NCI-H187 treated with DMSO at 0.1 percent for 48 hours (cell line): ENCODE measurements around the gene FAM131A.

Source experiments
- DNase-seq: peaks from one replicate; lab custom pipeline; 2025; lab: John Stamatoyannopoulos, UW

The FAM131A gene

DNA sequence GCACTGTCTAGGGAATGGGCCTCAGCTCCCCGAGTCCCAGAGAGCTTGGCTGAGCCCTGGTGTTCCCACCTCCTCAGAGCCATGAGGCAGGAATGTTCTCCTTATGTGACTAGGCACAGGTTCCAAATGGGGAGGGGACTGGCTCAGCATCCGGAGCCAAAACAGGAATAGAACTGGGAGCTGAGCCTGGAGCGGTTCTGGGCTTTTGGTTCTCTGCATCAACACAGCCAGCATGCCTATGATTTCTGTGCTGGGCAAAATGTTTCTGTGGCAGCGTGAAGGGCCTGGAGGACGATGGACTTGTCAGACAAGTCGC is at the start of gene FAM131A:
Gene FAM131A, plus strand, starts transcription at position 202 of the 316 bp plus-strand sequence. Its CDS starts 31 bp downstream, at position 233.
- DNase-seq, result no peak

GRCh38 chr3:184289426-184289938 is 47.9 kb upstream of the FAM131A start:
- no peak for DNase-seq

DNA sequence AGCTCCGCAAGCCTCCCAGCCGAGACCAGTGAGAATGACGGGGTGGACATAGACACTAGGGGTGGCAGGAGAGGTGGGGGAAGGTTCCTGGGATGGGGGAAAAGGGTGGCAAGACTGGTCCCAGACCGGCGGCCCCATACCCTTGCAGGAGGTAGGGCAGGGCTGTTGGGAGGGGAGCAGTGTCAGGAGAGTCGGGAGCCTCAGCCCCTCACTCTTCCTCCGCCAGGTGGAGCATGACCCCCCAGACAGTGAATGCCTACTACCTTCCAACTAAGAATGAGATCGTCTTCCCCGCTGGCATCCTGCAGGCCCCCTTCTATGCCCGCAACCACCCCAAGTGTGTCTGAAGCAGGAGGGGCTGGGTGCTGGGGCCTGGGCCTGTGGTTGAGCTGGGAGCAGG is 47.1 kb upstream of the FAM131A start:
- no peak for DNase-seq

DNA sequence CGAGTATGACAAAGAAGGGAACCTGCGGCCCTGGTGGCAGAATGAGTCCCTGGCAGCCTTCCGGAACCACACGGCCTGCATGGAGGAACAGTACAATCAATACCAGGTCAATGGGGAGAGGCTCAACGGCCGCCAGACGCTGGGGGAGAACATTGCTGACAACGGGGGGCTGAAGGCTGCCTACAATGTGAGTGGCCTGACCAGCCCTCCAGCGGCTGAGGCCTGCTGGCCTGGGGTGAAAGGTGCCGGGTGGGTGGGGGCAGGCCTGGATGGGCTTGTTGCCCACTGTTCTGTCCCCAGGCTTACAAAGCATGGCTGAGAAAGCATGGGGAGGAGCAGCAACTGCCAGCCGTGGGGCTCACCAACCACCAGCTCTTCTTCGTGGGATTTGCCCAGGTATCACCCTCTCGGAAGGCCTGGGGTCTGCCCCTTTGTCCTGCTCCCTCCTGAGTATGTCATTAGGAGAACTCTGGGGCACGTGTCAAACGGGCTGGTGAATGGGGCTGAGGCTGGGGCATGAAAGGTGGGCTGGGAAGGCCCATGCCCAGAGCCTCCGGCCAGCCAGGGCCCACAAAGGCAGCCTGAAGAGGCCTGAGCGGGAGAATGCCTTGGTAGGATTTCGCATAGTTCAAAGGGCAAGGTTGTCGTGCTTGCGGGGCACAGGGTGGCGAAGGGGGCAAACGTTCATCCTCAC is 46.2 kb upstream of the FAM131A start:
- no peak for DNase-seq

- DNase-seq, result no peak
Observed at GRCh38 chr3:184291738-184292445, 45.5 kb upstream of the FAM131A start.

DNA sequence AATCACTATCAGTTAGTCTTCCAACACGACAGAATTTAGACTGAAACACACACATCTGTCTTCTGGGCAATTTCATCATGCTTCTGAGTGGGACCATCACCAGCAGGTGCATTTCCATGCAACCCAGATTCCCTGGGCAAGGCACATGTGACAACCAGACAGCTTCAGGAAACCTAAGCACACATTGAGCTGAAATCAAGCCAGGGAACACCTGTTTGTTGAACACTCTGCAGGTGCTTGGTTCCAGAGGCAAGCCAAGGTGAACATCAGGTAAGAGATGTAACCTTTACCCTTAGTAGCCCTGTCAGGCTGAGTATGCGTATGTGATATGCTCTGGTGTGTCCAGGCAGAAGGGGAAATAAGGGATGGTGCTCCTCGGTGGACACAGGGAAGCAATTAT is 41.6 kb upstream of the FAM131A start:
- no peak for DNase-seq

GRCh38 chr3:184296616-184297015 is 40.8 kb upstream of the FAM131A start:
- DNase-seq, result no peak

- DNase-seq, result peak; percentile 66
Observed at GRCh38 chr3:184298759-184299487, 38.5 kb upstream of the FAM131A start, which contains the start of gene PSMD2. Gene PSMD2 (plus strand): TSS chr3:184299241. CDS start chr3:184299267, 26 bp downstream.

- no peak for DNase-seq
Observed at GRCh38 chr3:184299488-184300377, 37.7 kb upstream of the FAM131A start.

- no peak for DNase-seq
Observed at GRCh38 chr3:184300378-184300720, 37.1 kb upstream of the FAM131A start.

GRCh38 chr3:184305577-184305976 is 31.8 kb upstream of the FAM131A start:
- no peak for DNase-seq

DNA sequence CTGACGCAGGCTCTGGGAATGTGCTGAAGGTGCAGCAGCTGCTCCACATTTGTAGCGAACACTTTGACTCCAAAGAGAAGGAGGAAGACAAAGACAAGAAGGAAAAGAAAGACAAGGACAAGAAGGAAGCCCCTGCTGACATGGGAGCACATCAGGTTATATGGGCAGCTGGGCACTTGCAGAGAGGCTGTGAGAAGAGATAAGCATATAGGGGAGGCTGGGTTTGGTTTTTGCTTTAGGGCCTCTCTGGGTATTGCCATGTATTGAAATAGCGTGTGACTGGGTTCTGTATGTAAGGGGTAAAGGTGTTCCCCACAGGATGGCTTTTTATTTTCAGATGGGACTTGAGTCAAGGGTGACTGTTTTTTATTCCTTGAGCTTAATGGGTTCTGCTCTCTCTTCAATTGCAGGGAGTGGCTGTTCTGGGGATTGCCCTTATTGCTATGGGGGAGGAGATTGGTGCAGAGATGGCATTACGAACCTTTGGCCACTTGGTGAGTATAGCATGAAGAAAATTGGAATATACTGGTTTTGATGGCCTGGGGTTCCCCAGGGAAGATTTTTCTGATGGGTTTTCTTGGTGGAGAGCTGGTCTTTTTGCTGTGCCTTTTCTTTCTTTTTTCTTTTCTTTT is 30.9 kb upstream of the FAM131A start:
- DNase-seq, result no peak

DNA sequence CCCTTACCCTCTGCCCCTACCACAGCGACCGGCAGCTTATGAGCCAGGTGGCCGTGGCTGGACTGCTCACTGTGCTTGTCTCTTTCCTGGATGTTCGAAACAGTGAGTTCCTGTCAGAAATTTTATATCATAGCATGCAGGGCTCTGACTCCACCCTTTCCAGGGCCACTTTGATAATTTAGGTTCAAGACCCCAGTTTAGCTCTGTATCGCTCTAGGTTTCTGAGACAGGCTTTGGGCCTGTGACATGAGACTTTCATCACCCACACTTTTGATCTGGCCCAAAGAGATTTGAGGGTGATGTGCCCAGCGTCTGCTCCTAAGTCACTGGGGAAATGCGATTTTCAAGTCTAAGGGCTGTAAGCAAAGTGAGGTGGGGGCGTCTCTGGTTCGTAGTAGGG is 29.5 kb upstream of the FAM131A start:
- DNase-seq, result no peak

DNA sequence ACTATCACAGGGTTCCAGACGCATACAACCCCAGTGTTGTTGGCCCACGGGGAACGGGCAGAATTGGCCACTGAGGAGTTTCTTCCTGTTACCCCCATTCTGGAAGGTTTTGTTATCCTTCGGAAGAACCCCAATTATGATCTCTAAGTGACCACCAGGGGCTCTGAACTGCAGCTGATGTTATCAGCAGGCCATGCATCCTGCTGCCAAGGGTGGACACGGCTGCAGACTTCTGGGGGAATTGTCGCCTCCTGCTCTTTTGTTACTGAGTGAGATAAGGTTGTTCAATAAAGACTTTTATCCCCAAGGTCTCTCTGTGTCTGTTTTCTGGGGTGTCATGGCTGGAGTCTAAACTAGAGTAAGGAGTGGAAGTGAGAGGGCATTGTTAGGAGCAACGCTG is 28.7 kb upstream of the FAM131A start:
- no peak for DNase-seq

DNA sequence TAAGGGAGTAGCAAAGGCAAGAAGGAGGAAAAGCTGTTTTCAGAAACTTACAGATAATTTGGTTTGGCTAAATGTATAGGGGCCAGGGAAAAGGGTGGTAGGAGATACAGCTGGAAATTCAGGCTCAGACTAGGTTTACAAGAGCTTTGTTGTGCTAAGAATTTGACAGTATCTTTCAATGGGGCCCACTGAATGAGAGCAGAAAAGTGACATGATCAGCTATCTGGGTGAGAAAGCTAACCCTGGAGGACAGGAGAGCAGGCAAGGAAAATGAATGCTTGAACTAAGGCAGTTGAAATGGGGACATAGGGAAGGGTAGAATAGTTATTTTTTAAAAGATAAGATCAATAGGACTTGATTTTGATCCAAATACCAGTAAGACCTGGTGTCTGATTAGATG is 25.8 kb upstream of the FAM131A start:
- no peak for DNase-seq

- DNase-seq, result peak; percentile 47
Observed at GRCh38 chr3:184314363-184314699, 23.1 kb upstream of the FAM131A start, which contains the start of gene EIF4G1. Gene EIF4G1 (plus strand): TSS chr3:184314606. CDS start chr3:184315797, 1,191 bp downstream.

DNA sequence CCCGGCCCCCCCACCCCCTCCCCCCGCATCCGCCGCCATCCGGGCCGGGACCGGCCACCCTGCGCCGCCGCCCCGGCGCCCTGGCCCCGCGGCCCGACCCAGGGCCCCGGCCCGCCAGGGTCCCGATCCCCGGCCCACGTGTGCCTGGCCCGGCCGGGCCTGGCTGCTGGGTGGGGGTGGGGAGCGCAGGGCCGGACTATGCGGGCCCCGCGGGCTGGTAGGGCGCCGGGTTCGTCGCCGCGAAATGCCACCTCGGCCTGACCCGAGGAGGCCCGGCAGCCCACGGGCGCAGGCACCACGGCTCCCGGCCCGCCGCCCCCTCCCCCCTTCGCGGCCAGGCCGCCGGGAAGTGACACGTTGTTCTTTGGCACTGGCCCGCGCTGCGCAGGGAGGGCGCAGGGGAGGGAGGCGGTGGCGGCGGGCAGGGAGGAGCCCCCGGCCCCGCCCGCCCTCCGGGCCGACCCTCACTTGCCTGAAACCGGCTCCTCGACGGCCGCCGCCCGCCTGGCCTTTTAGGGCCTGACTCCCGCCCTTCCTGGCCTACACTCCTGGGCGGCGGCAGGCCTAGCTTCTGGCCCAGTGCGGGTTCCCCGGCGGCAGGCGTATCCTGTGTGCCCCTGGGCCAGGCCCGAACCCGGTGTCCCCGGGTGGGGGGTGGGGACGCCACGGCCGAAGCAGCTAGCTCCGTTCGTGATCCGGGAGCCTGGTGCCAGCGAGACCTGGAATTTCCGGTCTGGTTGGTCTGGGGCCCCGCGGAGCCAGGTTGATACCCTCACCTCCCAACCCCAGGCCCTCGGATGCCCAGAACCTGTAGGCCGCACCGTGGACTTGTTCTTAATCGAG is 22.5 kb upstream of the FAM131A start:
- no peak for DNase-seq

DNA sequence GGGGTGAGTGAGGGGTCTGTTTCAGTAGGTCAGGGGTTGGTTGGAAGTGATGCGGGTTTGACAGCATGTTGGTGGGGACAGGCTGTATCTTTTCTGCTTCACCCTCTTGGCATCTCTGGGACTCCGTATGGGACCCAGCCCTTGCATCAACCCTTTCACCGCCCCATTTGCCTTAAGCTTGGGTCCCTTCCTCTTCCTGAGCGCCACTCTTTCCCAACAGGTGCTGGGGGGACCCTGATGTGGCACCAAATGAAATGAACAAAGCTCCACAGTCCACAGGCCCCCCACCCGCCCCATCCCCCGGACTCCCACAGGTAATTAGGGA is 21.9 kb upstream of the FAM131A start:
- no peak for DNase-seq

DNA sequence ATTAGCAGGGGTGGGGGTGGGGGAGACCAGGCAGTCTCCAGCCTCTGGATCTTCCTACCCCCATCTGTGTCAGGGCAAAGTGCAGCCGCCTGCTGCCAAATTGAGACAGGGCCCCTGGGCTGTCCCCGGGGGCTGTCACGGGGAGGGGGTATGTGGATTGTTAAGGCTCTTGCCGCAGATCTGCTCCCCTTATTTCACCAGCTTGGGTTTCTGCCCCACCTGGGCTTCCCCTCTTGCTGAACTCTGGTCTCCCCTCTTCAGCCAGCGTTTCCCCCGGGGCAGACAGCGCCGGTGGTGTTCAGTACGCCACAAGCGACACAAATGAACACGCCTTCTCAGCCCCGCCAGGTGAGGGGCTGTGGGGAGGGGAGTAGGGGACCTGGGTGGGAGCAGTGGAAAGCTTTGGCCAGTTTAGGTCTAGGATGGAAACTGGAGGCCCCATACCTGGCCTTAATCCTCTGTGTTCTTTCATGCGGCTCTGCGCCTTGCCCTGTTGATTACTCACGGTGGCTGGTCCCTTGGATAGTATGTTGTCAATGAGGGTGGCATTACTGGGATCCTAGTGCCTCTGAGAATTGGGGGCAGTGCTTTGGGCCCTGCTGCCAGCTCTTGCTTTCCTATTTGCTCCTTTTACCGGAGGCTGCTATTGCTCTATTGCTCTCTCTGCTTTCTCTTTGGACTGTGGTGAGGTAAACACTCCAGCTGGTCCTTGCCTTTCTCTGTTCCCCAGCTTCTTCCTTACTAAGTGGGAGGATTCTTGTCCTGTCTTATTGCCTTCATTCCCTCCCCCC is 21.3 kb upstream of the FAM131A start:
- no peak for DNase-seq

DNA sequence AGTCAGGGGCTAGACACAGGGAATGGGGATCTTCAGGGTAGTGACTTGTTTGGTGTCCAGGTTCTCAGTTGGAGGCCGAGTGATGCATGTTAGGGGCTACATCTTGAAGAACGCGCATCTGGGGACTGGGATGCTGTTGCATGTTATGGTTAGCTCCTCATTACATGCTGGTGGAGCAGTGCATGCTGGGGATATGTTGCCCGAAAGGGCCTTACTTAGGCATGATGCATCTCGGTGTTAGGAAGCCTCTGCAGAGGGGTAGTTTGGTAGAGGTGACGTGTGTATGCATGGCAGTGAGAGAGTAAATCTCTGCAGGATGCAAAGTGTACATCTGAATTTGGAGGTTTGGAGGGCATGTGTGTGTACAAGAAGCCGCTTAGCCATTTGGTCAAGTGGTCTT is 20.6 kb upstream of the FAM131A start:
- DNase-seq, result no peak
